CD14-positive monocyte (primary cell): ENCODE data around the gene PNPLA7. TPM values are rescaled to one million over a fixed set of nuclear protein-coding genes. Genes with fewer than 3 reads are reported as not detected.
"Not testable (repeated sequence)": the region's sequence is repeated elsewhere in the genome, so short reads cannot be mapped to it uniquely, and the experiment has no call there.

ENCODE experiments used
- DNase-seq, 3 donors: peaks; one replicate each; pipeline ENCODE4 v3.0.0-alpha.2; 2011 to 2022
- H2AFZ ChIP-seq: 2 replicates; pipeline ENCODE4 v1.6.0; 2012; ENCODE audit warnings: mild to moderate bottlenecking, low read depth, low read length, inconsistent platforms; ENCODE audit not compliant: insufficient read depth, poor library complexity, severe bottlenecking
- H3K27ac ChIP-seq, 2 donors: 1 replicate in 1 of 2; 2 replicates in 1 of 2; pipeline ENCODE4 v1.5.1; 2012 to 2013; ENCODE audit warnings: low read length in 2 of 2, control low read depth in 1 of 2, inconsistent platforms in 1 of 2, low read depth in 1 of 2, mild to moderate bottlenecking in 1 of 2
- H3K27me3 ChIP-seq, 2 donors: one replicate each; pipeline versions ENCODE4 v1.6.0 to v1.6.1; 2011 to 2013; ENCODE audit warnings: low read length in 2 of 2; ENCODE audit not compliant: control insufficient read depth in 2 of 2, insufficient read depth in 2 of 2
- H3K36me3 ChIP-seq, 2 donors: replicated peaks in 1 of 2; 1 replicate in 1 of 2; 2 replicates in 1 of 2; pipeline versions ENCODE4 v1.5.1 to v1.6.1; 2012 to 2013; ENCODE audit warnings: low read length in 2 of 2, control low read depth in 1 of 2, inconsistent platforms in 1 of 2, mild to moderate bottlenecking in 1 of 2; ENCODE audit not compliant: insufficient read depth in 2 of 2, control insufficient read depth in 1 of 2
- H3K4me1 ChIP-seq, 2 donors: 1 replicate in 1 of 2; 2 replicates in 1 of 2; pipeline versions ENCODE4 v1.5.1 to v1.6.1; 2012 to 2013; ENCODE audit warnings: low read length in 2 of 2, control low read depth in 1 of 2, inconsistent platforms in 1 of 2, mild to moderate bottlenecking in 1 of 2, moderate library complexity in 1 of 2; ENCODE audit not compliant: insufficient read depth in 2 of 2, control insufficient read depth in 1 of 2
- H3K4me2 ChIP-seq: replicated peaks from 2 replicates; pipeline ENCODE3; 2012; ENCODE audit warnings: low read length, moderate library complexity, mild to moderate bottlenecking; ENCODE audit not compliant: poor library complexity, severe bottlenecking; ENCODE audit errors: extremely low read depth
- H3K4me3 ChIP-seq, 3 experiments: fragments of 200-600 bp in 1 of 3; sonication (generic) in 1 of 3; replicated peaks in 1 of 3; 1 replicate in 2 of 3; 2 replicates in 1 of 3; pipeline ENCODE4 v1.5.1; 2011 to 2013; ENCODE audit warnings: low read length in 3 of 3, mild to moderate bottlenecking in 3 of 3, control low read depth in 2 of 3, low read depth in 2 of 3, inconsistent platforms in 1 of 3, moderate library complexity in 1 of 3
- H3K79me2 ChIP-seq: 2 replicates; pipeline ENCODE4 v1.6.0; 2012; ENCODE audit warnings: mild to moderate bottlenecking, control low read depth, inconsistent platforms, low read length, moderate library complexity; ENCODE audit not compliant: insufficient read depth
- H3K9ac ChIP-seq: 2 replicates; pipeline ENCODE4 v1.6.0; 2017; ENCODE audit warnings: low read length, mild to moderate bottlenecking; ENCODE audit not compliant: insufficient read depth, poor library complexity, severe bottlenecking
- H3K9me3 ChIP-seq, 2 donors: replicated peaks in 1 of 2; 1 replicate in 1 of 2; 2 replicates in 1 of 2; pipeline versions ENCODE4 v1.5.1 to v1.6.1; 2012 to 2013; ENCODE audit warnings: low read length in 2 of 2, control low read depth in 1 of 2; ENCODE audit not compliant: control insufficient read depth in 1 of 2, insufficient read depth in 1 of 2
- H4K20me1 ChIP-seq: 2 replicates; pipeline ENCODE4 v1.6.0; 2012; ENCODE audit warnings: mild to moderate bottlenecking, low read length, control low read depth, moderate library complexity; ENCODE audit not compliant: insufficient read depth
- H3K27ac Mint-ChIP-seq, 7 donors: one replicate each; pipeline ENCODE4 v1.8.0; 2020; ENCODE audit warnings: mild to moderate bottlenecking in 7 of 7, mixed read lengths in 7 of 7, moderate library complexity in 6 of 7, inconsistent platforms in 2 of 7
- H3K27me3 Mint-ChIP-seq, 3 donors: one replicate each; pipeline ENCODE4 v1.8.0; 2021 to 2022; ENCODE audit warnings: low read depth in 3 of 3, mild to moderate bottlenecking in 3 of 3, mixed read lengths in 3 of 3, moderate library complexity in 3 of 3, inconsistent platforms in 1 of 3
- H3K36me3 Mint-ChIP-seq, 2 donors: one replicate each; pipeline ENCODE4 v1.8.0; 2020; ENCODE audit warnings: mixed read lengths in 2 of 2, inconsistent platforms in 1 of 2, mild to moderate bottlenecking in 1 of 2
- H3K4me1 Mint-ChIP-seq: one replicate; pipeline ENCODE4 v1.8.0; 2020; ENCODE audit warnings: mild to moderate bottlenecking, mixed read lengths
- H3K4me3 Mint-ChIP-seq, 2 donors: one replicate each; pipeline ENCODE4 v1.8.0; 2020; ENCODE audit warnings: mild to moderate bottlenecking in 2 of 2, mixed read lengths in 2 of 2, moderate library complexity in 1 of 2
- H3K9me3 Mint-ChIP-seq, 7 donors: one replicate each; pipeline ENCODE4 v1.8.0; 2020 to 2022; ENCODE audit warnings: mixed read lengths in 7 of 7, mild to moderate bottlenecking in 6 of 7, moderate library complexity in 6 of 7, inconsistent platforms in 2 of 7
- CTCF ChIP-seq: fragments of 200-600 bp; IDR thresholded peaks from one replicate; pipeline ENCODE4 v1.8.0; 2022; ENCODE audit warnings: antibody characterized with exemption, mild to moderate bottlenecking
- WGBS: methylation state at CpG from one replicate; pipeline ENCODE4 v1.1.5; 2013; ENCODE audit warnings: missing lambda C conversion rate; ENCODE audit not compliant: insufficient coverage; 5-methylcytosine and 5-hydroxymethylcytosine counted together
- intact Hi-C, 2 donors: fragments of 100-400 bp; cut with micrococcal nuclease; formaldehyde crosslinking; loops; one replicate each; pipeline versions ENCODE4 v1.15.0 to v1.15.1; 2023
- polyA plus RNA-seq, 3 donors: library from polyadenylated mRNA; depleted of rRNA in 1 of 3; unstranded in 2 of 3; stranded (reverse) in 1 of 3; fragments of 300-500 nt in 2 of 3; fragments of >200 nt in 1 of 3; fragmentation: Illumina TruSeq in 2 of 3; gene quantifications; 1 replicate in 2 of 3; 2 replicates in 1 of 3; pipeline ENCODE4 v1.2.3, GENCODE V29; 2012 to 2021

PNPLA7 gene
- polyA plus RNA-seq, 3 donors: 0.10 to 1.1 (median 0.14) TPM

GRCh38 chr9:137538058-137538457 lies 12.1 kb downstream of the PNPLA7 start:
- no peak overlapping the region for H3K4me2 ChIP-seq
- intact Hi-C loops: no loop called here
- H3K9me3 Mint-ChIP-seq: peaks cover 0 to 2% (median 0%) of the 10 kb centered on the region in 7 donors
- WGBS: 98% methylated on average over 16 of the region's 16 CpGs
- TF ChIP-seq CTCF: no peak
- no peaks in the 10 kb centered on the region for H4K20me1 ChIP-seq
- no peaks in the 10 kb centered on the region for H3K79me2 ChIP-seq
- no peak overlapping the region for H3K27ac ChIP-seq
- H3K36me3 ChIP-seq: no peaks in the 10 kb centered on the region
- H3K36me3 Mint-ChIP-seq: no peaks in the 10 kb centered on the region
- no peaks in the 10 kb centered on the region for H3K9me3 ChIP-seq
- H3K4me1 Mint-ChIP-seq: peaks cover 18% of the 10 kb centered on the region
- no peaks in the 10 kb centered on the region for H3K4me1 ChIP-seq
- no peaks in the 10 kb centered on the region for H3K27me3 ChIP-seq
- H3K27me3 Mint-ChIP-seq: peaks cover 0 to 2% (median 0%) of the 10 kb centered on the region in 3 donors
- H3K4me3 Mint-ChIP-seq: no peak overlapping the region
- no peak for DNase-seq
- H3K27ac Mint-ChIP-seq: no peak overlapping the region
- no peak overlapping the region for H2AFZ ChIP-seq
- no peak overlapping the region for H3K4me3 ChIP-seq
- H3K9ac ChIP-seq: no peak overlapping the region

- H3K27ac Mint-ChIP-seq, H3K4me3 Mint-ChIP-seq, H3K9me3 ChIP-seq, H3K27me3 Mint-ChIP-seq, H3K27ac ChIP-seq, H3K9me3 Mint-ChIP-seq, H3K4me3 ChIP-seq, H3K36me3 Mint-ChIP-seq, intact Hi-C loops, H3K79me2 ChIP-seq, H3K4me2 ChIP-seq, H3K9ac ChIP-seq, H3K27me3 ChIP-seq, H3K36me3 ChIP-seq, DNase-seq, H3K4me1 ChIP-seq, H4K20me1 ChIP-seq: not testable (repeated sequence)
- H2AFZ ChIP-seq: peak overlapping the region; percentile 53
- peaks cover 18% of the 10 kb centered on the region for H3K4me1 Mint-ChIP-seq
- WGBS: 26% methylated on average over 12 of the region's 16 CpGs
These were observed 13.5 kb downstream of the PNPLA7 start for GRCh38 chr9:137536594-137537131.
